ENCODE measurements around the gene STK10. TPM values are rescaled to one million over a fixed set of nuclear protein-coding genes. Genes with fewer than 3 reads are reported as not detected.

The STK10 gene
- total and polyA plus RNA-seq, 9 of the 15 experiments (the other 6 are each of a cell fraction or from before 2014, with no cell fraction given) = 0.30 to 6.7 (median 2.4) TPM

DNA sequence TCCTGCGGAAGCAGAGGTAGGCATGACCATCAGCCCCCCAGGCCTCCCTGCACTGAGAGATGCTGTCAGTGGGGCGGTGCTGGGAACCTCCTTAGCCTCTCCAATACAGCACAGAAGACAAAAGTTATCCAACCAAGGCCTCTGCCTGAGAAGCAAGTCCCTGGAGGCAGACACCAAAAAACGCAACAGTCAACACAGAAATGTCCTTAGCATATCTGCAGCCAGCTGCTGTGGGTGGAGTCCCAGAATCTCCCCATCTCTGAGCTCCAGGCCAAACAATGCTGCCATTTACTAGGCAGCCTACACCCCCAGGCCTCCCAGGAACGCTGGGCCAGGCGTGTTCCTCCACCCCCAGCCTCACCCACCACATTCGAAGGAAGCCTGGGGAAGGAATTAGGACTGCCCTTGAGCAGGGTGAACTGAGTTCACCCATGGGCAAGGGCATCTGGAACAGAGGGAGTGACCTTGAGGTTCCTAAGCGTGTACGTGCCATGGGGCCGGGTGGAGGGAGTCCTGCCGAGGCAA lies 43.7 kb downstream of the STK10 start:
- H3K36me3 ChIP-seq (ENCODE audit: control insufficient read depth, insufficient read depth, low read length) = no peaks in the 10 kb centered on the region; the same call in 2 of the 3 replicates
- TF ChIP-seq CTBP1 (IDR thresholded peaks at IDR 0.05; ENCODE audit: borderline replicate concordance) (peak; percentile 54; the same call in 1 of the 2 replicates), XRCC3 (IDR thresholded peaks at IDR 0.05) (no peak), RFX5 (IDR thresholded peaks at IDR 0.05; ENCODE audit: low read depth, low read length) (no peak), ZNF12 (CRISPR knock-in tag; IDR thresholded peaks at IDR 0.05) (no peak), ZNF436 (CRISPR knock-in tag; IDR thresholded peaks at IDR 0.05) (no peak), ZNF644 (tag; IDR thresholded peaks at IDR 0.05; ENCODE audit: low read depth) (no peak), NEUROD1 (IDR thresholded peaks at IDR 0.05; ENCODE audit: borderline replicate concordance, low read depth, low read length, partially characterized antibody) (no peak), MCM7 (IDR thresholded peaks at IDR 0.05) (no peak), CEBPB (tag; IDR thresholded peaks at IDR 0.05) (no peak), RBM15 (IDR thresholded peaks at IDR 0.05; ENCODE audit: insufficient read depth, low read length) (no peak)
- TF ChIP-seq, protein P1, sequence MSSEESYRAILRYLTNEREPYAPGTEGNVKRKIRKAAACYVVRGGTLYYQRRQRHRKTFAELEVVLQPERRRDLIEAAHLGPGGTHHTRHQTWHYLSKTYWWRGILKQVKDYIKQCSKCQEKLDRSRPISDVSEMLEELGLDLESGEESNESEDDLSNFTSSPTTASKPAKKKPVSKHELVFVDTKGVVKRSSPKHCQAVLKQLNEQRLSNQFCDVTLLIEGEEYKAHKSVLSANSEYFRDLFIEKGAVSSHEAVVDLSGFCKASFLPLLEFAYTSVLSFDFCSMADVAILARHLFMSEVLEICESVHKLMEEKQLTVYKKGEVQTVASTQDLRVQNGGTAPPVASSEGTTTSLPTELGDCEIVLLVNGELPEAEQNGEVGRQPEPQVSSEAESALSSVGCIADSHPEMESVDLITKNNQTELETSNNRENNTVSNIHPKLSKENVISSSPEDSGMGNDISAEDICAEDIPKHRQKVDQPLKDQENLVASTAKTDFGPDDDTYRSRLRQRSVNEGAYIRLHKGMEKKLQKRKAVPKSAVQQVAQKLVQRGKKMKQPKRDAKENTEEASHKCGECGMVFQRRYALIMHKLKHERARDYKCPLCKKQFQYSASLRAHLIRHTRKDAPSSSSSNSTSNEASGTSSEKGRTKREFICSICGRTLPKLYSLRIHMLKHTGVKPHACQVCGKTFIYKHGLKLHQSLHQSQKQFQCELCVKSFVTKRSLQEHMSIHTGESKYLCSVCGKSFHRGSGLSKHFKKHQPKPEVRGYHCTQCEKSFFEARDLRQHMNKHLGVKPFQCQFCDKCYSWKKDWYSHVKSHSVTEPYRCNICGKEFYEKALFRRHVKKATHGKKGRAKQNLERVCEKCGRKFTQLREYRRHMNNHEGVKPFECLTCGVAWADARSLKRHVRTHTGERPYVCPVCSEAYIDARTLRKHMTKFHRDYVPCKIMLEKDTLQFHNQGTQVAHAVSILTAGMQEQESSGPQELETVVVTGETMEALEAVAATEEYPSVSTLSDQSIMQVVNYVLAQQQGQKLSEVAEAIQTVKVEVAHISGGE (CRISPR knock-in tag; IDR thresholded peaks at IDR 0.05) = peak in 1 of 3 experiments; percentile 18; a peak in 1 of 6 replicates
- TF ChIP-seq, protein P2, sequence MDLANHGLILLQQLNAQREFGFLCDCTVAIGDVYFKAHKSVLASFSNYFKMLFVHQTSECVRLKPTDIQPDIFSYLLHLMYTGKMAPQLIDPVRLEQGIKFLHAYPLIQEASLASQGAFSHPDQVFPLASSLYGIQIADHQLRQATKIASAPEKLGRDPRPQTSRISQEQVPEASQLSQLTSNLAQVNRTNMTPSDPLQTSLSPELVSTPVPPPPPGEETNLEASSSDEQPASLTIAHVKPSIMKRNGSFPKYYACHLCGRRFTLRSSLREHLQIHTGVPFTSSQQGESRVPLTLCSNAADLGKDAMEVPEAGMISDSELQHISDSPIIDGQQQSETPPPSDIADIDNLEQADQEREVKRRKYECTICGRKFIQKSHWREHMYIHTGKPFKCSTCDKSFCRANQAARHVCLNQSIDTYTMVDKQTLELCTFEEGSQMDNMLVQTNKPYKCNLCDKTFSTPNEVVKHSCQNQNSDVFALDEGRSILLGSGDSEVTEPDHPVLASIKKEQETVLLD (IDR thresholded peaks at IDR 0.05) = no peak

More for the DNA sequence above, 43.7 kb downstream of the STK10 start:
- H2AFZ ChIP-seq (ENCODE audit: low read depth, low read length) = peak overlapping the region; percentile 79
- FAIRE-seq = peak; percentile 85
- H3K4me2 ChIP-seq (ENCODE audit: insufficient read depth, low read length) = peak overlapping the region; percentile 63
- H3K9me1 ChIP-seq (ENCODE audit: control insufficient read depth, insufficient read depth, low read length) = no peaks in the 10 kb centered on the region
- H3K27ac ChIP-seq (ENCODE audit: extremely low read depth, low read depth, low read length) = peak overlapping the region; percentile 67
- no peak overlapping the region for H3K4me3 ChIP-seq
- H3K27me3 ChIP-seq (ENCODE audit: control insufficient read depth in 2 of 2, insufficient read depth in 2 of 2, low read length in 2 of 2) = no peaks in the 10 kb centered on the region
- POLR2A ChIA-PET = interaction anchor here (0.6 to 1.4 kb wide), 2 partner anchors 12 kb away, joined by 3 to 4 read pairs; no protein-coding TSS in a partner anchor
- no peaks in the 10 kb centered on the region for H3K9me3 ChIP-seq (replicated peaks; ENCODE audit: control insufficient read depth, insufficient read depth, low read depth, low read length)
- CTCF ChIA-PET (ENCODE audit: low intra/inter-chr PET ratio) = no interaction called here
- intact Hi-C loops (cut with micrococcal nuclease) = loop anchor here (5.0 kb wide), 1 partner anchor 43 kb away; the partner anchor contains the start of gene STK10
- ATAC-seq = peak; percentile 88
- no peaks in the 10 kb centered on the region for H4K20me1 ChIP-seq (replicated peaks; ENCODE audit: control insufficient read depth, insufficient read depth, low read length)
- no peaks in the 10 kb centered on the region; the same call in 2 of the 3 replicates for H3K79me2 ChIP-seq (ENCODE audit: control insufficient read depth, insufficient read depth, low read length)
- H3K4me1 ChIP-seq (replicated peaks in 1 of 2; ENCODE audit: control insufficient read depth in 2 of 2, insufficient read depth in 2 of 2, low read length in 2 of 2) = peaks cover 53 to 56% of the 10 kb centered on the region in 2 experiments; a peak in 4 of 5 replicates
- BruUV-seq (replicated peaks) = no TSS peak
- WGBS (ENCODE audit: insufficient coverage, low coverage, missing lambda C conversion rate) = 14% methylated on average over 10 of the region's 10 CpGs
- in situ Hi-C loops (cut with MboI) = no loop called here
- peak overlapping the region; percentile 27 to 83; a peak in 3 of 4 replicates for H3K9ac ChIP-seq (ENCODE audit: insufficient read depth in 1 of 2, low read depth in 2 of 2, low read length in 2 of 2)
- peak; percentile 72 to 91 (median 78) for DNase-seq (ENCODE audit: extremely low read depth in 1 of 4, low spot score in 3 of 4)
